Activated naive CD4-positive, alpha-beta T cell (primary cell): ENCODE results near the gene RABGAP1L.
"Not testable (repeated sequence)": the region's sequence is repeated elsewhere in the genome, so short reads cannot be mapped to it uniquely, and the experiment has no call there.

Experiments used
- DNase-seq, 4 experiments: peaks; one replicate each; lab custom pipeline; 2025; lab: John Stamatoyannopoulos, UW

Gene RABGAP1L

GRCh38 chr1:174153825-174154107 is 5.6 kb upstream of the RABGAP1L start:
- DNase-seq: no peak

- no peak for DNase-seq
These were observed 2.9 kb upstream of the RABGAP1L start for GRCh38 chr1:174156437-174156836.

GRCh38 chr1:174157157-174157806 is 2.0 kb upstream of the RABGAP1L start:
- DNase-seq: no peak

DNA sequence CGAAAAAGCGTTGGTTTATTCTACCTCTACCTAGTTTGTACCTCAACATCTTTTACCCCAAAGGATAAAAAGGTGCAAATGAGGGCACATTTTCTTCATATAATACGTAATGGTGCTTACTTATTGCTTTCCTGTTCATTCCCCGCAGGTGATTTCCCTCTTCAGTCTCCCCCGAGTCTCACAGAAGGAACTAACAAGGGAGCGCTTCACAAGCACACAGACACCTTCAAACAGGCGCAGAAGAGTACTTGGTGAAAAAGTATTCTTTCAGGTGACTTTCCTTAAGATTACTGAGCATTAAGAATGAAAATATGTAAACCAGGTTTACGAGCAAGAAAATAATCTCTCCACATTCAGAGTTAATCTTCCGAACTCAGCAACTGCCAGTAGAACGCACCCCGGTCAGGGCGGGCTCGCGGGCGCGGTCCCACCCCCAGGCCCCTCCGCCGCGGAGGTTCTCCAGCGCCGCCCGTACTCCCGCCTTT is 511 bp upstream of the RABGAP1L start:
- no peak for DNase-seq

DNA sequence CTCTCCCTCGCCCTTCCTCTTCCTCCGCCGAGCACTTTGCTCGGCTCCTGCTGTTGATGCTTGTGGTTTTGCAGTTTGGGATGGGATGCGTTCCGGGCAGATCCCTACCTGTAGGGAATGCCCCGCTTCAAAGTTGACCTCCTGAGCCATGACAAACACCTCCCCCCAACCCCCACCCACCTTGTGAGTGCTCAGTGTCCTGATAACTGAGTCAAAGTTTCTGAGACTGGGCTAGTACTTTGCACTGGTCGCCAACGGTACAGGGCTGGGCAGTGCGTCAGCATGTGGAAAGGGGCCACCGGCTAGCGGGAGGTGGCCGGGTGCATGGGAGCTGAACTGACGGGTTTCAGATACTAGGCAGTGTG is 771 bp downstream of the RABGAP1L start:
- DNase-seq: no peak

DNA sequence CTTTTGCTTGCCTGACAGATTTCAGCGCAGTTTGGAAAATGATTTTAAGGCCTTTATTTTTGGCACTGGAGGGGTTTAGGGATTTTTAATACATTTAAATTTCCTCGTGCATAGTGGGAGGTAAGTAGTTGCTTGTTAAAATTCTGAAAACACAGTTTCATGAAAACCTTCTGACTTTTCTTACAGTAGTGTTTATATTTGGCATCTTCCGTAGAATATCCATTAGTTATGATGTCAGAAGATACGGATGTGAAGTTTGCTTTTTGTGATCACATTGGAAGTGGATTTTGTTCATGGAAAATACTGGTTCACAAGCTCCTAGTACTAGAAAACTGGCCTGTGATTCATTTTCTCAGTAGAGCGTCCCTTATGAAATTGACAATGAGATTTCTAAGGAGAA is 1.3 kb downstream of the RABGAP1L start:
- no peak for DNase-seq

DNA sequence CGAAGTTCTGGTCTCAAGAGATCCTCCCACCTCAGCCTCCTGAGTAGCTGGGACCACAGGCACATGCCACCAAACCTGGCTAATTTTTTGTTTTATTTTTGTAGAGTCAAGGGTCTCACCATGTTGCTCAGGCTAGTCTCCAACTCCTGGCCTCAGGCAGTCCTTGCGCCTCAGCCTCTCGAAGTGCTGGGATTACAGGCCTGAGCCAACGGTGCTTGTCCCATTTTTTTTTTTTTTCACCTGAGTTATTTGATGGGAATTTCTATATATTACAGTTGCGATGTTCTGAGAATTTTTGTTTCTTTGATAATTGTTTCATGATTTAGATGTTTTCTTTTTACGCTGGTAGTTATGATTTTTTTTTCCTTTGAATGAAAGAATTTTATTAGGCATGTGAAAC is 2.5 kb downstream of the RABGAP1L start:
- DNase-seq: no peak

GRCh38 chr1:174164826-174165225 is 5.5 kb downstream of the RABGAP1L start:
- DNase-seq: no peak

DNA sequence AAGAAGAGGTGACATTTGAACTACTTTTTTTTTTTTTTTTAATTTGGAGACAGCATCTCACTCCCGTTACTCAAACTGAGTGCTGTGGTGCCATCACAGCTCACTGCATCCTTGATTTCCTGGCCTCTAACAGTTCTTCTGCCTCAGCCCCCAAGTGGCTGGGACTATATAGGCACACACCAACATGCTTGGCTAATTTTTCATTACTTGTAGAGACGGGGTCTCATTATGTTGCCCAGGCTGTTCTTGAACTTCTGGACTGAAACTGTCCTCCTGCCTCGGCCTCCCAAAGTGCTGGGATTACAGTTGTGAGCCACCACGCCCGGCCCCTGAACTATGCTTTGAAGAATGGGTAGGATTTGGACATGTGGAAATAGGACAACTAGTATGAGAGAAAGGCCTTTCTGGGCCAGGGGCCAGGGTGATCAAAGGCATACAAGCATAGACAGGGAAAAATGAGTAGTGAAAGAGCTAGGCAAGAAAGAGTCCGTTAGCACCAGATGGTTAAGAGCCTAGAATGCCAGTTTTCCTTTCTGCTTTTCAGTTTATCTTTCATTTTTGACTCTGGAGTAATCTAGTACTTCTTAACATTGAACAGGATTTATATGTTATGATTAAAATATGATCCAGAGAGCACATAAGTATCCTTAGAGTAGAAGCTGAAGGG is 6.3 kb downstream of the RABGAP1L start:
- DNase-seq: no peak

DNA sequence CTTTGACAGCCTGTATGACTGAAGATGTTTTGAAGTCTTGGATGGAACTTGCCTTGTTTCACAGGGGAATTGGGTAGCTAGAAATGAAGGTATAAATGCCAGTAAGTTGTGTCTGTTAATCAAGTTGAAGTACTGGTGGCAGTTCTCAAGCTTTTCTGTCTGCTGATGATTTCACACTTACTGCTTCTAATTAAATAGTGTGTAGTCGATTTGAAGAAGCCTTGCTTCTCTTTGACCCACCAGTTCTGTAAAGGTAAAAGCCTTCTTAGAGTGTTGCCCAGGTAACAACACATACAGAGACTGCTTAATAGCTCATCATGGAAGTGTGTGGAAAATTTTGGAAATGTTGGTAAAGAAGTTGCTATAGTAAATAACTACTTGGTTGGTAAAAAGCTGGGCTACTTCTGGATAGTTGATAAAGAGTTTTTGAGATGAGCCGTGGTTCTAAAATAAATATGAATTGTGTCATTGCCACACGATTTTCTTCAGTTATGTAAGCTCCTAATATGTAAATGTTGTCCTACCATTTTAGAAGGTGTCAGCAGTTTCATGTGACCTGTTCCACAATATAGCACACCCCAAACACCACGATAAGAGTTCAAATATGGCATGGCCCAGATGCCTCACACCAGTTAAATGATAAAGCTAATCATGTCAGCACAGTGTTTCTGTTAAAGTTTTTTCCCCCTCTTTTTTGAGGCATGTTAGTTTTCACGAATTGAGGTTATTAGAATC is 7.4 kb downstream of the RABGAP1L start:
- no peak for DNase-seq

GRCh38 chr1:174167265-174167803 is 8.0 kb downstream of the RABGAP1L start:
- no peak for DNase-seq

DNA sequence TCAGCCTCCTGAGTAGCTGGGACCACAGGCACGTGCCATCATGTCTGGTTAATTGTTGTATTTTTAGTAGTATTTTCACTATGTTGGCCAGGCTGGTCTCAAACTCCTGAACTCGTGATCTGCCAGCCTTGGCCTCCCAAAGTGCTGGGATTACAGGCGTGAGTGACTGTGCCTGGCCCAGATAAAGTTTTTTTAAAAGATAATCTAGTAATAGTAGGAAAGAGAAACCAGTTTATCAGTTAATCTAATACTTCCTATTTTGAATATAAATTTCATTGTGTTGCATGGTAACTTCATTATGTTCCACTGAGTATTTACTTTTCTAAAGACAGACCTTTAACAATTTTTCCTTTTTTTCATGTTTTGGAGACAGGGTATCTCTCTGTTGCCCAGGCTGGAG is 10.0 kb downstream of the RABGAP1L start:
- no peak for DNase-seq

GRCh38 chr1:174171073-174171472 is 11.8 kb downstream of the RABGAP1L start:
- no peak for DNase-seq

DNA sequence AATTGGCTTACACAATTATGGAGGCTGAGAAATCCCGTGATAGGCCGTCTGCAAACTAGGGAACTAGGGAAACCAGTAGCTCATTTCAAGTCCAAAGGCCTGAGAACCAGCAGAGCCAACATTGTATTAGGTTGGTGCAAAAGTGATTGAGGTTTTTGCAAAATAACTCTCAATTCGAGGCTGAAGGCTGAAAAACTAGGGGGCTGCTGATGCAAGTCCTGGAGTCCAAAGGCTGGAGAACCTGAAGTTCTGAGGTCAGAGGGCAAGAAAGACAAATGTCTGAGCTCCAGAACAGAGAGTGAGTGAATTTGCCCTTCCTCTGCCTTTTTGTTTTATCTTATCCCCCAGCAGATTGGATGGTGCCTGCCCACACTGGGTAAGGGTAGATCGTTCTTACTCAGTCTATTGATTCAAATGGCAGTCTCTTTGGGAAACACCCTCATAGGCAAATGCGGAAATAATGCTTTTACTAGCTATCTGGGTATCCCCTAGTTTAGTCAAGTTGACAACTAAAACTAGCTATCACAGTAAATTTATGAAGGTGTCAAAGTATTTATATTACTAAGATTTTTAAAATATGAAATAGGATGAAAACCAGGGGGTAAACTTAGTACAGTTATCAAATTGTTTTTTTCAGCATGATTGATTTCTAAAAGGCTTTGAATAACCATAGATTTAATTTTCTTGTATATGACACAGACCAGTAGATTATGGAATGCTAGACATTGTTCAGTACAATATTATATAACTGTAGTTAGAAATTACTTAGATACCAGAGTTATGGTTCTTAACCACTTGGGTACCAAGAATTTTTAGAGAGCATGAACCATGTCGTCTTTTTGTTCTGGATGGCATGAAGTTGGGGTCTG is 15.4 kb downstream of the RABGAP1L start:
- no peak for DNase-seq

DNA sequence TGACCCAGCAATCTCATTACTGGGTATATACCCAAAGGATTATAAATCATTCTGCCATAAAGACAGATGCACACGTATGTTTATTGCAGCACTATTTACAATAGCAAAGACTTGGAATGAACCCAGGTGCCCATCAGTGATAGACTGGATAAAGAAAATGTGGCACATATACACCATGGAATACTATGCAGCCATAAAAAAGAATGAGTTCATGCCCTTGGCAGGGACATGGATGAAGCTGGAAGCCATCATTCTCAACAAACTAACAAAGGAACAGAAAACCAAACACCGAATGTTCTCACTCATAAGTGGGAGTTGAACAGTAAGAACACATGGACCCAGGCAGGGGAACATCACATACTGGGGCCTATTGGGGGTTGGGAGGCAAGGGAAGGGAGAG is 19.1 kb downstream of the RABGAP1L start:
- not testable (repeated sequence) for DNase-seq

DNA sequence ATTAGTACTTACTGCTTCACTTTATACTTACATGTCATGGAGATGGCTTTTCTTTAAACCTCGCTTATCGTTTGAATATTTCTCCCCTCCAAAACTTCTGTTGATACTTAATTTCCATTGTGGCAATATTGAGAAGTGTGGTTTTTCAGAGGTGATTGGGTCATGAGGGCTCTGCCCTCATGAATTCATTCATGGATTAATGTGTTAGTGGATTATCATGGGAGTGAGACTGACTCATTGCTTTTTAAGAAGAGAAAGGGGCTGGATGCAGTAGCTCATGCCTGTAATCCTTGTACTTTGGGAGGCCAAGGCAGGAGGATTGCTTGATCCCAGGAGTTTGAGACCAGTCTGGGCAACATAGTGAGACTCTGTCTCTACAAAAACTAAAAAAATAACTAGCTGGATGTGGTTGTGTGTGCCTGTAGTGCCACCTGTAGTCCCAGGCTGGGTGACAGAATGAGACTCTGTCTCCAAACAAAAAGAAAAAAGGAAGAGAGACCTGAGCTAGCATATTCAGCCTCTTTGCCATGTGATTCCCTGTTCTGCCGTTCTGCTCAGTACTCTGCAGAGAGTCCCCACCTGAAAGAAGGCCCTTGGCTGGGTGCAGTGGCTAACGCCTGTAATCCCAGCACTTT is 30.2 kb downstream of the RABGAP1L start:
- DNase-seq: no peak

DNA sequence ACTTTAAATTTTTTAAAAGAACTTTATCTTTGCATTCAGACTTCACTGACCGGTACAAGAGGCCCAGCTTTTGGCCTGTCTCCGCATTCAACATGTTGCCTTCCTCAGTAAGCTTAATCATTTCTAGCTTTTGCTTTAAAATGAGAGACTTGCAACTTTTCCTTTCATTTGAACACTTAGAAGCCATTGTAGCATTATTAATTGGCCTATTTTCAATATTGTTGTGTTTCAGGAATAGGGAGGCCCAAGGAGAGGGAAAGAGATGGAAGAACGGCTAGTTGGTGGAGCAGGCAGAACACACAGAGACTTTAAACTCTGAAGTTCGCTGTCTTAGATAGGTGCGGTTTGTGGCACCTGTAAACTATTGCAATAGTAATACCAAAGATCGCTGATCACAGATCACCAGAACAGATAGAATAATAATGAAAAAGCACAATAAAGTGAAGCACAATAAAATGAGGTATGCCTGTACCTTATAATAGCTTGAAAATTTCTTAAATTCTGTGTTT is 31.4 kb downstream of the RABGAP1L start:
- DNase-seq: no peak

- no peak for DNase-seq
These were observed 32.1 kb downstream of the RABGAP1L start for GRCh38 chr1:174191349-174191862.

DNA sequence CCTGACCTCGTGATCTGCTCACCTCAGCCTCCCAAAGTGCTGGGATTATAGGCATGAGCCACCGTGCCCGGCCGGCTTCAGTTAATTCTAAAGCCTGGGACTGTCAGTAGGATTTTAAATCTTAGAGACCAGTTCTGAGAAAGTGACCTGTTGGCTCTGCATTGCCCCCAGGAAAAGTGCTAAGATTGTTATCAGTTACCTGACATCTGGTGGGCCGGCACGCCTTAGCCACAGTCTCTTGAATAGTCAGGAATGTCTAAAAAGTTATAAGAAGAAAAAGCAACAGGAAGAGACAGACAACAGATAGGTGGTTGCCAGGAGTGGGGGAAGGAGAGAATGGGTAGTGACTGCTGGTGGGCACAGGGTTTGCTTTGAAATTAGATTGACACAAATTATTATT is 35.1 kb downstream of the RABGAP1L start:
- DNase-seq: no peak

GRCh38 chr1:174197088-174197487 is 37.8 kb downstream of the RABGAP1L start:
- DNase-seq: no peak

DNA sequence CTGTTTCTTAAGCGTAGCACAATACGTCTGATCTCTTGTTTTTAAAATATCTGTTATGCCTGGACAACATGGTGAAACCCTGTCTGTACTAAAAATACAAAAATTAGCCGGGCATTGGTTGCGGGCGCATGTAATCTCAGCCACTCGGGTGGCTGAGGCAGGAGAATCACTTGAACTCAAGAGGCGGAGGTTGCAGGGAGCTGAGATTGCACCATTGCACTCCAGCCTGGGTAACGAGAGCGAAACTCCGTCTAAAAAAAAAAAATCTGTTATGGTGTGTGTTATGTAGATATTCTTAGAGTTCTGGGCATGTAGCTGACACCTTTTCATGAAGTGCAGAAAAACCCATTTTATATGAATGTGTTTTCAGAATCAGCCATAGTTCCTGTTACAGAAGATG is 38.2 kb downstream of the RABGAP1L start:
- DNase-seq: no peak
